PC-9 (cell line): ENCODE measurements around the gene GNAL.

Experiments used
- CTCF ChIP-seq: fragments of 200-600 bp; sonication (generic); conservative IDR thresholded peaks from 2 replicates; pipeline ENCODE4 v1.6.1; 2017; ENCODE audit warnings: mixed run types, antibody characterized with exemption, mild to moderate bottlenecking, moderate library complexity
- EZH2 ChIP-seq: fragments of 200-600 bp; sonication (generic); IDR thresholded peaks from 2 replicates; pipeline ENCODE4 v1.8.0; 2017; ENCODE audit warnings: antibody characterized with exemption, low read depth

- TF ChIP-seq CTCF, result no peak
- TF ChIP-seq EZH2, result no peak
Measured at GRCh38 chr18:11821643-11822237, 132.7 kb downstream of the GNAL start.
